Thymus (tissue), 11 donors: Measurements from ENCODE around the gene SPDYC. TPM values are rescaled to one million over a fixed set of nuclear protein-coding genes. Genes with fewer than 3 reads are reported as not detected.

Experiments
- DNase-seq, 9 donors: peaks; one replicate each; pipeline ENCODE4 v3.0.0-alpha.2; 2013; ENCODE audit warnings: low spot score in 9 of 9, low read depth in 6 of 9, missing footprints in 1 of 9
- H3K27ac ChIP-seq, 2 donors: one replicate each; pipeline ENCODE4 v1.5.1; 2013; ENCODE audit warnings: control low read depth in 1 of 2, low read depth in 1 of 2, low read length in 1 of 2, mild to moderate bottlenecking in 1 of 2, moderate library complexity in 1 of 2
- H3K27me3 ChIP-seq, 2 donors: one replicate each; pipeline ENCODE4 v1.5.1; 2013; ENCODE audit warnings: low read length in 1 of 2; ENCODE audit not compliant: control insufficient read depth in 2 of 2, insufficient read depth in 1 of 2
- H3K36me3 ChIP-seq, 2 donors: one replicate each; pipeline ENCODE4 v1.5.1; 2013; ENCODE audit warnings: low read length in 1 of 2, mild to moderate bottlenecking in 1 of 2, moderate library complexity in 1 of 2; ENCODE audit not compliant: control insufficient read depth in 2 of 2, insufficient read depth in 2 of 2
- H3K4me1 ChIP-seq, 2 donors: one replicate each; pipeline ENCODE4 v1.5.1; 2013; ENCODE audit warnings: low read length in 2 of 2; ENCODE audit not compliant: control insufficient read depth in 2 of 2, insufficient read depth in 2 of 2
- H3K4me3 ChIP-seq, 2 donors: one replicate each; pipeline ENCODE4 v1.5.1; 2013; ENCODE audit warnings: low read length in 2 of 2, control low read depth in 1 of 2, mild to moderate bottlenecking in 1 of 2
- H3K9me3 ChIP-seq, 2 donors: one replicate each; pipeline ENCODE4 v1.5.1; 2013; ENCODE audit warnings: low read length in 1 of 2, mild to moderate bottlenecking in 1 of 2; ENCODE audit not compliant: control insufficient read depth in 2 of 2, insufficient read depth in 1 of 2
- WGBS: extraction: QIAGEN DNeasy Blood & Tissue Kit; methylation state at CpG from one replicate; pipeline ENCODE4 v1.1.7; 2013; 5-methylcytosine and 5-hydroxymethylcytosine counted together
- polyA plus RNA-seq: library from polyadenylated mRNA; stranded (reverse); fragments of 200-250 nt; gene quantifications from one replicate; pipeline ENCODE4 v1.2.3, GENCODE V29; 2013
- total RNA-seq: library from RNA; stranded (reverse); fragments of 120-200 nt; gene quantifications from one replicate; pipeline ENCODE4 v1.2.4, GENCODE V29; 2013
- donor health status: healthy.

The SPDYC gene
- total and polyA plus RNA-seq, 2 donors, result 0.11 TPM; not detected in 1

- Histone ChIP-seq H3K4me1 (peaks cover 10 to 31% of the 10 kb centered on the region in 2 donors), H3K4me3 (peak overlapping the region; percentile 79 to 88), H3K27me3 (no peaks in the 10 kb centered on the region), H3K36me3 (peaks cover 45 to 47% of the 10 kb centered on the region in 2 donors), H3K27ac (no peak overlapping the region), H3K9me3 (no peaks in the 10 kb centered on the region)
- WGBS, result 52% methylated on average over 18 of the region's 18 CpGs
- DNase-seq, result peak in 1 of 9 donors; percentile 51
Measured at GRCh38 chr11:65132988-65133700, 36.9 kb upstream of the SPDYC start.

- peaks cover 39 to 41% of the 10 kb centered on the region in 2 donors for H3K36me3 ChIP-seq
- H3K9me3 ChIP-seq, result no peaks in the 10 kb centered on the region
- H3K4me1 ChIP-seq, result peaks cover 10 to 31% of the 10 kb centered on the region in 2 donors
- peak overlapping the region; percentile 79 to 88 for H3K4me3 ChIP-seq
- H3K27ac ChIP-seq, result peak overlapping the region; percentile 39 to 97
- H3K27me3 ChIP-seq, result no peaks in the 10 kb centered on the region
- WGBS, result 3% methylated on average over 20 of the region's 20 CpGs
- no peak for DNase-seq
Measured at GRCh38 chr11:65133724-65134123, 36.3 kb upstream of the SPDYC start.

DNA sequence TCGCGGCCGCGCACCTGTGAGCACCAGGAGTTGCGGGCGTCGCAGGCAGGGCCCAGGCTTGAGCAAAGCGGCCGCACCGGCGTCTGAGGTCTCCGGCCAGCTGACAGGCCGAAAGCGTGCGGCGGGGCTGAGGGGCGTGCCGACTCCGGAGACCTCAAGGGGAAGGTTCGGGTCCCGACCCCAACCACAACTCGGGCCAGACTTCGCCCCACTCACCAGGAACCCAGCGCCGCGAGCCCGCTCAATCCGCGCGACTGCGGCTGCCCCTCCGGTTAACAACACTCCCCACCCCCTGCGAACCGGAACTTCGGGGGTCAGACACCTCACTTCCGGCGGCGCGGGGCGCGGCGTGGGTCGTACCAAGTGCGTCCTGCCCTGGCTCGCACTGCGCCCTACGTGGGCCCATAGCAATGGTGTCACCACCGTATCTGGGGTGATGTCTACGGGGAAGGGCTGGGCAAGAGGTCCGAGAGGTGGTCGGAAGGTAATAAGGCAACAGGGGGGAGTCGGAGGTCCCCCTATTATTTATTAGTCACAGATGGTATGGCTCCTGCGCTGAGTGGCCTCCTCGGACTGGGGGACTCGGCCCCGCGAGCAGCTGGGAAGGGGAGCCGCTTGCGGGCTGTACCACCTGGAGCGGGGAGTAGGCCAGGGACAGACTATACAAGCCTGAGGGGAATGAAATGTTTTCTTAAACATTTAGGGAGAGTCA, 35.6 kb upstream of the SPDYC start, which contains the start of gene SYVN1:
Gene SYVN1, minus strand, starts transcription at position 280 of the 712 bp plus-strand sequence. CDS start 918 bp downstream, outside the sequence.
- peak in 8 of 9 donors; percentile 79 to 94 (median 88) for DNase-seq
- peak within 1 kb of the TSS; percentile 96 to 97 for H3K27ac ChIP-seq
- H3K4me3 ChIP-seq, result peak within 1 kb of the TSS; percentile 79 to 88
- H3K9me3 ChIP-seq, result no peaks in the 10 kb centered on the region
- H3K27me3 ChIP-seq, result no peaks in the 10 kb centered on the region
- WGBS, result under 1% methylated on average over 60 of the region's 60 CpGs
- peaks cover 32 to 34% of the 10 kb centered on the region in 2 donors for H3K36me3 ChIP-seq
- peaks cover 10 to 31% of the 10 kb centered on the region in 2 donors for H3K4me1 ChIP-seq

- WGBS, result 5% methylated on average over 24 of the region's 24 CpGs
- H3K27me3 ChIP-seq, result no peaks in the 10 kb centered on the region
Measured at GRCh38 chr11:65134952-65135632, 34.9 kb upstream of the SPDYC start.

GRCh38 chr11:65135633-65136145, 34.3 kb upstream of the SPDYC start:
- WGBS, result 70% methylated on average over 11 of the region's 11 CpGs

More at GRCh38 chr11:65134952-65135632, 34.9 kb upstream of the SPDYC start:
- Histone ChIP-seq H3K4me3 (peak overlapping the region; percentile 79 to 88), H3K36me3 (peaks cover 26 to 27% of the 10 kb centered on the region in 2 donors), H3K9me3 (no peaks in the 10 kb centered on the region), H3K27ac (peak overlapping the region; percentile 96 to 97), H3K4me1 (peaks cover 10 to 31% of the 10 kb centered on the region in 2 donors)
- peak in 8 of 9 donors; percentile 79 to 97 (median 90) for DNase-seq

DNA sequence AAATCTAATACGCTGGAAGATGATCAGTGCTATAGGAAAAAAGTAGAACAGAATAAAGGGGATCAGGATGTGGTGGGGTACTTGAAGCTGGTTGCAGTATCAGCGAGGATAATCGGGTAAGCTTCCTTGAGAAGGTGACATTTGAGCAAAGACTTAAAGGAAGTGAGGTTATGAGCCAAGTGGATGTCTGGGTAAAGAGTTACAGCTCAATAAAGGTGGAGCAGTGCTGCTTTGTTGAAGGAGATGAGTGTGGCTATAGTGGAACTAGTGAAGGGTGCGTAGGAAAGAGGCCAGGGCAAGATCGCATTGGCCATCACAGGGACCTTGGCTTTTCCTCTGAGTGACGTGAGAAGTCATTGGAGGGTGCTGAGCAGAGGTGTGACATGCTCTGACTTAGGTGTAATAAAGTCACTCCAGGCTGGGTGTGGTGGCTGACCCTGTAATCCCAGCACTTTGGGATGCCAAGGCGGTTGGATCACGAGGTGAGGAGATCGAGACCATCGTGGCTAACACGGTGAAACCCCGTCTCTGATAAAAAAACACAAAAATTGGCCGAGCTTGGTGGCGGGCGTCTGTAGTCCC, 33.4 kb upstream of the SPDYC start:
- Histone ChIP-seq H3K4me3 (no peak overlapping the region), H3K9me3 (no peaks in the 10 kb centered on the region), H3K27ac (no peak overlapping the region), H3K4me1 (peaks cover 10 to 31% of the 10 kb centered on the region in 2 donors), H3K27me3 (no peaks in the 10 kb centered on the region), H3K36me3 (peaks cover 11 to 13% of the 10 kb centered on the region in 2 donors)
- DNase-seq, result no peak
- 97% methylated on average over 15 of the region's 15 CpGs for WGBS

More at GRCh38 chr11:65135633-65136145, 34.3 kb upstream of the SPDYC start:
- DNase-seq, result no peak
- peaks cover 20 to 22% of the 10 kb centered on the region in 2 donors for H3K36me3 ChIP-seq
- H3K4me3 ChIP-seq, result peak overlapping the region; percentile 79 to 88
- peaks cover 10 to 31% of the 10 kb centered on the region in 2 donors for H3K4me1 ChIP-seq
- no peaks in the 10 kb centered on the region for H3K27me3 ChIP-seq
- no peaks in the 10 kb centered on the region for H3K9me3 ChIP-seq
- H3K27ac ChIP-seq, result peak overlapping the region; percentile 96 to 97

GRCh38 chr11:65141896-65142494, 28.0 kb upstream of the SPDYC start:
- 95% methylated on average over 7 of the region's 7 CpGs for WGBS
- no peak for DNase-seq

GRCh38 chr11:65147352-65148075, 22.5 kb upstream of the SPDYC start:
- 95% methylated on average over 2 of the region's 2 CpGs for WGBS
- no peak for DNase-seq
- Histone ChIP-seq H3K9me3 (peaks cover 0 to 10% of the 10 kb centered on the region in 2 donors), H3K4me3 (no peak overlapping the region), H3K4me1 (peaks cover 0 to 4% of the 10 kb centered on the region in 2 donors), H3K27ac (no peak overlapping the region), H3K36me3 (no peaks in the 10 kb centered on the region), H3K27me3 (peaks cover 0 to 3% of the 10 kb centered on the region in 2 donors)

More at GRCh38 chr11:65141896-65142494, 28.0 kb upstream of the SPDYC start:
- no peak overlapping the region for H3K27ac ChIP-seq
- H3K27me3 ChIP-seq, result peaks cover 0 to 3% of the 10 kb centered on the region in 2 donors
- H3K4me3 ChIP-seq, result no peak overlapping the region
- H3K36me3 ChIP-seq, result no peaks in the 10 kb centered on the region
- H3K9me3 ChIP-seq, result peaks cover 0 to 3% of the 10 kb centered on the region in 2 donors
- H3K4me1 ChIP-seq, result no peaks in the 10 kb centered on the region
